Astrocyte (in vitro differentiated cells and primary cell): ENCODE data around the gene RPL28. TPM values are rescaled to one million over a fixed set of nuclear protein-coding genes. Genes with fewer than 3 reads are reported as not detected.

Source experiments
- DNase-seq: peaks from one replicate; pipeline ENCODE4 v3.0.0-alpha.2; 2010; ENCODE audit warnings: low read depth
- FAIRE-seq: peaks from 2 replicates; lab custom pipeline; 2011; peaks lifted over from hg19 to GRCh38; lab: Jason Lieb, UNC
- H2AFZ ChIP-seq: 2 replicates; pipeline ENCODE4 v1.6.0; 2012; ENCODE audit warnings: low read depth, low read length, inconsistent platforms
- H3K27ac ChIP-seq: 2 replicates; pipeline ENCODE4 v1.5.1; 2011; ENCODE audit warnings: low read depth, low read length, inconsistent platforms
- H3K27me3 ChIP-seq: 2 replicates; pipeline ENCODE4 v1.6.0; 2011; ENCODE audit warnings: low read length, inconsistent platforms; ENCODE audit not compliant: insufficient read depth
- H3K36me3 ChIP-seq: 2 replicates; pipeline ENCODE4 v1.5.1; 2011; ENCODE audit warnings: low read length, inconsistent platforms; ENCODE audit not compliant: insufficient read depth
- H3K4me1 ChIP-seq: 2 replicates; pipeline ENCODE4 v1.5.1; 2011; ENCODE audit warnings: low read length, inconsistent platforms; ENCODE audit not compliant: insufficient read depth
- H3K4me2 ChIP-seq: 2 replicates; pipeline ENCODE4 v1.6.0; 2012; ENCODE audit warnings: low read length, inconsistent platforms
- H3K4me3 ChIP-seq: 2 replicates; pipeline ENCODE4 v1.5.1; 2011; ENCODE audit warnings: low read depth, mild to moderate bottlenecking, low read length, inconsistent platforms; ENCODE audit not compliant: insufficient read depth
- H3K79me2 ChIP-seq: 2 replicates; pipeline ENCODE4 v1.6.0; 2012; ENCODE audit warnings: mild to moderate bottlenecking, low read length, inconsistent platforms; ENCODE audit not compliant: insufficient read depth
- H3K9ac ChIP-seq: 2 replicates; pipeline ENCODE4 v1.6.0; 2012; ENCODE audit warnings: mild to moderate bottlenecking, low read length, inconsistent platforms
- H3K9me3 ChIP-seq: 2 replicates; pipeline ENCODE4 v1.5.1; 2012; ENCODE audit warnings: low read depth, mild to moderate bottlenecking, low read length, inconsistent platforms; ENCODE audit not compliant: insufficient read depth
- H4K20me1 ChIP-seq: 2 replicates; pipeline ENCODE4 v1.6.0; 2012; ENCODE audit warnings: low read length, inconsistent platforms; ENCODE audit not compliant: insufficient read depth
- H3K27ac Mint-ChIP-seq: one replicate; pipeline ENCODE4 v1.8.0; 2021; ENCODE audit warnings: mild to moderate bottlenecking, mixed read lengths; ENCODE audit not compliant: unreplicated experiment
- H3K27me3 Mint-ChIP-seq: one replicate; pipeline ENCODE4 v1.8.0; 2021; ENCODE audit warnings: low read depth, mixed read lengths; ENCODE audit not compliant: unreplicated experiment
- H3K36me3 Mint-ChIP-seq: one replicate; pipeline ENCODE4 v1.8.0; 2021; ENCODE audit warnings: low read depth, mixed read lengths; ENCODE audit not compliant: unreplicated experiment
- H3K4me1 Mint-ChIP-seq: one replicate; pipeline ENCODE4 v1.8.0; 2021; ENCODE audit warnings: low read depth, mixed read lengths; ENCODE audit not compliant: unreplicated experiment
- H3K4me3 Mint-ChIP-seq: one replicate; pipeline ENCODE4 v1.8.0; 2021; ENCODE audit warnings: mild to moderate bottlenecking, moderate library complexity, mixed read lengths; ENCODE audit not compliant: unreplicated experiment
- H3K9me3 Mint-ChIP-seq: one replicate; pipeline ENCODE4 v1.8.0; 2021; ENCODE audit warnings: mild to moderate bottlenecking, mixed read lengths; ENCODE audit not compliant: unreplicated experiment
- EZH2 ChIP-seq: IDR thresholded peaks from 2 replicates; pipeline ENCODE4 v1.6.1; 2012; ENCODE audit warnings: mild to moderate bottlenecking, low read length, inconsistent platforms; ENCODE audit not compliant: insufficient read depth
- total RNA-seq: library from RNA; stranded (reverse); gene quantifications from 2 replicates; pipeline ENCODE4 v1.2.1, GENCODE V29; 2021
- TF ChIP-seq, protein P1 (sequence below): IDR thresholded peaks from 2 replicates; pipeline ENCODE4 v1.5.1; 2011; ENCODE audit warnings: low read depth, mild to moderate bottlenecking, inconsistent platforms, low read length, moderate library complexity; ENCODE audit not compliant: insufficient read depth

Gene RPL28
- total RNA-seq, 1 donor from 2014 or later: 2,072 TPM

GRCh38 chr19:55372316-55373081, 13.2 kb upstream of the RPL28 start:
- peak; percentile 44 for DNase-seq
- Histone ChIP-seq H2AFZ (no peak overlapping the region), H3K79me2 (peaks cover 25% of the 10 kb centered on the region), H3K9ac (peak overlapping the region; percentile 74), H3K4me1 (peaks cover 51% of the 10 kb centered on the region), H3K4me3 (no peak overlapping the region), H3K36me3 (peaks cover 3% of the 10 kb centered on the region), H3K4me2 (peak overlapping the region; percentile 70), H4K20me1 (peaks cover 14% of the 10 kb centered on the region), H3K9me3 (no peaks in the 10 kb centered on the region), H3K27me3 (no peaks in the 10 kb centered on the region), H3K27ac (peak overlapping the region; percentile 82)
- H3K9me3 Mint-ChIP-seq: no peaks in the 10 kb centered on the region
- H3K27me3 Mint-ChIP-seq: no peaks in the 10 kb centered on the region
- TF ChIP-seq, protein P1, sequence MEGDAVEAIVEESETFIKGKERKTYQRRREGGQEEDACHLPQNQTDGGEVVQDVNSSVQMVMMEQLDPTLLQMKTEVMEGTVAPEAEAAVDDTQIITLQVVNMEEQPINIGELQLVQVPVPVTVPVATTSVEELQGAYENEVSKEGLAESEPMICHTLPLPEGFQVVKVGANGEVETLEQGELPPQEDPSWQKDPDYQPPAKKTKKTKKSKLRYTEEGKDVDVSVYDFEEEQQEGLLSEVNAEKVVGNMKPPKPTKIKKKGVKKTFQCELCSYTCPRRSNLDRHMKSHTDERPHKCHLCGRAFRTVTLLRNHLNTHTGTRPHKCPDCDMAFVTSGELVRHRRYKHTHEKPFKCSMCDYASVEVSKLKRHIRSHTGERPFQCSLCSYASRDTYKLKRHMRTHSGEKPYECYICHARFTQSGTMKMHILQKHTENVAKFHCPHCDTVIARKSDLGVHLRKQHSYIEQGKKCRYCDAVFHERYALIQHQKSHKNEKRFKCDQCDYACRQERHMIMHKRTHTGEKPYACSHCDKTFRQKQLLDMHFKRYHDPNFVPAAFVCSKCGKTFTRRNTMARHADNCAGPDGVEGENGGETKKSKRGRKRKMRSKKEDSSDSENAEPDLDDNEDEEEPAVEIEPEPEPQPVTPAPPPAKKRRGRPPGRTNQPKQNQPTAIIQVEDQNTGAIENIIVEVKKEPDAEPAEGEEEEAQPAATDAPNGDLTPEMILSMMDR: no peak
- TF ChIP-seq EZH2: no peak
- H3K36me3 Mint-ChIP-seq: peaks cover 2% of the 10 kb centered on the region
- H3K4me1 Mint-ChIP-seq: peaks cover 29% of the 10 kb centered on the region
- H3K27ac Mint-ChIP-seq: peak overlapping the region; percentile 75
- H3K4me3 Mint-ChIP-seq: peak overlapping the region; percentile 47
- FAIRE-seq: no peak

DNA sequence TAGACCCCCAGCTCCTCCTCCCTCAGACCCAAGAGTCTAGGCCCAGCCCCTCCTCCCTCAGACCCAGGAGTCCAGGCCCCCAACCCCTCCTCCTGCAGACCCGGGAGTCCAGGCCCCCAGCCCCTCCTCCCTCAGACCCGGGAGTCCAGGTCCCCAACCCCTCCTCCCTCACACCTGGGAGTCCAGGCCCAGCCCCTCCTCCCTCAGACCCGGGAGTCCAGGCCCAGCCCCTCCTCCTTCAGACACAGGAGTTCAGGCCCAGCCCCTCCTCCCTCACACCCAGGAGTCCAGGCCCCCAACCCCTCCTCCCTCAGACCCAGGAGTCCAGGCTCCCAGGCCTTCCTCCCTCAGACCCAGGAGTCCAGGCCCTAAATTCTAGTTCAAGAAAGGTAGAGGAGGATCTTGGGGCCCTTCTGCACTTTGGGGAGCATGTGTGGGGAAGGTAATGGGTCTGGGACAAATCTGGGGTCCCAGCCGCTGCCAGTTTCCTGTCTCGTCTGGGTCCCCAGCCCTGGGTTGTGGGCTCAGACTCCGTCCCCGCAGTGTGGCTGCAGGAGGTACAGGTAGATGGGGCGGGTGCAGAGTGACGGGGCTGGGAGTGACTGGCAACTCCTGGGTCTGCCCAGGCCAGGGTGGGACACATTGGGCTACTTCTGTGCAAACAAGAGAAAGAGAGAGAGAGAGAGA, 12.3 kb upstream of the RPL28 start:
- no peaks in the 10 kb centered on the region for H3K9me3 ChIP-seq
- peaks cover 26% of the 10 kb centered on the region for H3K4me1 Mint-ChIP-seq
- H3K4me1 ChIP-seq: peaks cover 55% of the 10 kb centered on the region
- no peaks in the 10 kb centered on the region for H3K36me3 ChIP-seq
- peak overlapping the region; percentile 73 for H2AFZ ChIP-seq
- H3K27ac Mint-ChIP-seq: peak overlapping the region; percentile 93
- H3K27me3 ChIP-seq: no peaks in the 10 kb centered on the region
- no peak for TF ChIP-seq EZH2
- TF ChIP-seq, protein P1: no peak
- peak overlapping the region; percentile 64 for H3K4me3 Mint-ChIP-seq
- H3K79me2 ChIP-seq: peaks cover 16% of the 10 kb centered on the region
- peak overlapping the region; percentile 82 for H3K27ac ChIP-seq
- no peak for FAIRE-seq
- no peaks in the 10 kb centered on the region for H3K9me3 Mint-ChIP-seq
- peak overlapping the region; percentile 73 for H3K9ac ChIP-seq
- no peak overlapping the region for H3K4me3 ChIP-seq
- H3K27me3 Mint-ChIP-seq: no peaks in the 10 kb centered on the region
- H3K4me2 ChIP-seq: peak overlapping the region; percentile 70
- H4K20me1 ChIP-seq: peaks cover 6% of the 10 kb centered on the region
- no peaks in the 10 kb centered on the region for H3K36me3 Mint-ChIP-seq
- no peak for DNase-seq
